Esophagus squamous epithelium (tissue), 5 donors: ENCODE results near the gene SRBD1. TPM values are rescaled to one million over a fixed set of nuclear protein-coding genes. Genes with fewer than 3 reads are reported as not detected.

Experiments used
- DNase-seq: peaks from one replicate; lab custom pipeline; 2025; lab: John Stamatoyannopoulos, UW
- H3K27ac ChIP-seq, 4 donors: fragments of 200-600 bp; sonication (generic); one replicate each; pipeline ENCODE4 v1.5.1; 2016 to 2019; ENCODE audit warnings: mild to moderate bottlenecking in 1 of 4
- H3K27me3 ChIP-seq, 4 donors: fragments of 200-600 bp; sonication (generic); 1 replicate in 3 of 4; 2 replicates in 1 of 4; pipeline versions ENCODE4 v1.5.1 to v1.6.0; 2017 to 2021; ENCODE audit warnings: antibody characterized with exemption in 1 of 4
- H3K36me3 ChIP-seq, 3 donors: fragments of 200-600 bp; sonication (generic); one replicate each; pipeline ENCODE4 v1.5.1; 2016 to 2019
- H3K4me1 ChIP-seq, 3 donors: fragments of 200-600 bp; sonication (generic); one replicate each; pipeline ENCODE4 v1.5.1; 2017 to 2019
- H3K4me3 ChIP-seq, 4 donors: fragments of 200-600 bp; sonication (generic); 1 replicate in 3 of 4; 2 replicates in 1 of 4; pipeline ENCODE4 v1.5.1; 2016 to 2019; ENCODE audit warnings: mild to moderate bottlenecking in 2 of 4, moderate library complexity in 1 of 4
- H3K9me3 ChIP-seq, 3 donors: fragments of 200-600 bp; sonication (generic); one replicate each; pipeline ENCODE4 v1.5.1; 2016 to 2019
- POLR2A ChIP-seq, 4 donors: fragments of 450-650 bp; IDR thresholded peaks; one replicate each; pipeline ENCODE4 v1.6.1; 2017; ENCODE audit warnings: antibody characterized with exemption in 4 of 4, mild to moderate bottlenecking in 4 of 4, moderate library complexity in 3 of 4
- WGBS, 2 donors: methylation state at CpG; one replicate each; pipeline ENCODE4 v1.1.5; 2018; 5-methylcytosine and 5-hydroxymethylcytosine counted together
- intact Hi-C: fragments of 100-400 bp; cut with DNase I; formaldehyde crosslinking; loops from one replicate; pipeline ENCODE4 v1.15.0; 2022
- total RNA-seq, 4 donors: library from RNA; depleted of rRNA; stranded (reverse); fragments of >200 nt; gene quantifications; one replicate each; pipeline ENCODE4 v1.1.0, GENCODE V29; 2016
- TF ChIP-seq, protein P1 (sequence below), 6 experiments: fragments of 450-650 bp in 4 of 6; fragments of 200-600 bp in 2 of 6; sonication (generic) in 2 of 6; IDR thresholded peaks; one replicate each; pipeline ENCODE4 v1.5.1; 2016 to 2019; ENCODE audit warnings: antibody characterized with exemption in 6 of 6, mild to moderate bottlenecking in 4 of 6, moderate library complexity in 4 of 6
- donor health status: DM: yes; HTN: yes; CAD: no.

The SRBD1 gene
- total RNA-seq, 4 donors from 2014 or later = 5.0 to 21.6 (median 13.1) TPM

DNA sequence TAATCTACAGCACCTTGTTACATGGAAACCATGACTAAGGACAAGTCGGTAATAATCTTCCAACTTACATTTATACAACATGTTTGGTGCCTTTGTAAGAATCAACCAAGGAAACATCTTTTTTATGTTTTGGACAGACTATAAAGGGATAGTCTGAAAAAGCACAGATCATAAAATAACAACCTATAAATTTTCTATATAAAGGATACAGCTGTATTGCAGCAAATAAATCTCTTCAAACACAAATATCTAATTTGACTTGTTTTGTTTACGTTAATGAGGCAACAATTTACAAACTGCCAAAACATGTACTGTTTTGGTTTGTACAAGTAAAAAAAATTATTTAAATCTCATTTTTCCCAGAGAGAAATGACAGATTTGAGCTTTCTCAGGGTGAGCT, 92.5 kb downstream of the SRBD1 start:
- H3K36me3 ChIP-seq = no peaks in the 10 kb centered on the region
- intact Hi-C loops = no loop called here
- 78 to 86% methylated on average over 2 of the region's 2 CpGs for WGBS, 2 donors
- H3K27ac ChIP-seq = no peak overlapping the region
- H3K4me1 ChIP-seq = no peaks in the 10 kb centered on the region
- no peaks in the 10 kb centered on the region for H3K9me3 ChIP-seq
- no peaks in the 10 kb centered on the region for H3K27me3 ChIP-seq
- H3K4me3 ChIP-seq = no peak overlapping the region
- no peak for DNase-seq
- TF ChIP-seq, protein P1, sequence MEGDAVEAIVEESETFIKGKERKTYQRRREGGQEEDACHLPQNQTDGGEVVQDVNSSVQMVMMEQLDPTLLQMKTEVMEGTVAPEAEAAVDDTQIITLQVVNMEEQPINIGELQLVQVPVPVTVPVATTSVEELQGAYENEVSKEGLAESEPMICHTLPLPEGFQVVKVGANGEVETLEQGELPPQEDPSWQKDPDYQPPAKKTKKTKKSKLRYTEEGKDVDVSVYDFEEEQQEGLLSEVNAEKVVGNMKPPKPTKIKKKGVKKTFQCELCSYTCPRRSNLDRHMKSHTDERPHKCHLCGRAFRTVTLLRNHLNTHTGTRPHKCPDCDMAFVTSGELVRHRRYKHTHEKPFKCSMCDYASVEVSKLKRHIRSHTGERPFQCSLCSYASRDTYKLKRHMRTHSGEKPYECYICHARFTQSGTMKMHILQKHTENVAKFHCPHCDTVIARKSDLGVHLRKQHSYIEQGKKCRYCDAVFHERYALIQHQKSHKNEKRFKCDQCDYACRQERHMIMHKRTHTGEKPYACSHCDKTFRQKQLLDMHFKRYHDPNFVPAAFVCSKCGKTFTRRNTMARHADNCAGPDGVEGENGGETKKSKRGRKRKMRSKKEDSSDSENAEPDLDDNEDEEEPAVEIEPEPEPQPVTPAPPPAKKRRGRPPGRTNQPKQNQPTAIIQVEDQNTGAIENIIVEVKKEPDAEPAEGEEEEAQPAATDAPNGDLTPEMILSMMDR (IDR thresholded peaks at IDR 0.05) = no peak
- TF ChIP-seq POLR2A (IDR thresholded peaks at IDR 0.05) = no peak

DNA sequence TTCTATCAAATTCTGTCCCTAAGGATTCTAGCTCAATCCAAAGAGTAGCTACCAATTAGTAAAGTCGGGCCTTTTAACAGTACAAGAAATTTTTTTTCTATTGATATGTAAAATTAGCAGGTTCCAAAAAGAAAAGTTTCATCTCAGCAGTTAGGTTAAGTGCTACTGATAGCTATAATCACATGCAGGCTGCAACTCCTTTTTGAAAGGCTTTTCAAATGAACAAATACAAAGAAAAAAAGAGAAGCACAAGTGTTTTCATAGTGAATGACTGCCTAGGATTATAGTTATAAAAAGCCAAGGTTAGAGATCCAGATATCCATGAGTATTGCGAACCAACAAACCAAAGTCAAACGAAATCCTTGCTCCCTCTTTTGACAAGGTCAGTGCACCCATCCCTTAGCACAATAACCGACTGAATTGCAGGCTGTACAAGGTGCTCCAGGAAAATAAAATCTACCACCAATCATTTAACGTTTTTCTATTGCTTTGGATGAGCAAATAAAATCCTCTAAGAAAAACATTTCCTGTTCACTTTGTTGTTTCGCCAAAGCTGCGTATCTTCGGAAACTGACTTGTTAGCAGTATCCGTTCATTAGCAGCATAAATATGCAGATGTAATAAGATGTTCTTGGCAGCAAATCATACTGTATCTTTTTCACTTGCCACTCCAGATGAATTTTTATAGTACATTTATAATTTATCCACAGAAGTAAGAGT, 100.2 kb downstream of the SRBD1 start:
- TF ChIP-seq, protein P1 (IDR thresholded peaks at IDR 0.05) = no peak
- no peak for TF ChIP-seq POLR2A (IDR thresholded peaks at IDR 0.05)
- Histone ChIP-seq H3K4me1 (no peaks in the 10 kb centered on the region), H3K36me3 (no peaks in the 10 kb centered on the region), H3K27ac (no peak overlapping the region), H3K9me3 (no peaks in the 10 kb centered on the region), H3K4me3 (no peak overlapping the region), H3K27me3 (no peaks in the 10 kb centered on the region)
- WGBS, 2 donors = 68% methylated on average over 9 of the region's 9 CpGs
- intact Hi-C loops = no loop called here
- no peak for DNase-seq

DNA sequence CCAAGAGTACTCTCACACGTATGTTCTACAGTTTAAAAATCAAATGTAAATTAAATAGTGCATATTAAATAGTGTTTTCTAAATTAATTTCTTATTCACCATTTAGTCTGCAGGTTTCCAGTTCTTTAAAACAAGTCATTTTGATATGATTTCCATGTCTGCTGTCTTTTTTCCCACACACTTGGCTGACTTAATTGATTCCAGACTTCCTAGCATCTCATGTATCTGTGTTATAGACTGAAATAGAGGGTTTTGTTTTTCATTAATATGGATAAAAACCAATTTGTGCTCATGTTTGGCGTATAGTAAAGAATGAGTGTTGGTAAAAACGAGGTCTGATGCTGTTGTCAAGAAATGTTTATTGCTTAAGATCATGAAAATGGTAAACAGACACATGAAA, 104.3 kb downstream of the SRBD1 start:
- Histone ChIP-seq H3K9me3 (peaks cover 0 to under 1% (median 0%) of the 10 kb centered on the region in 3 donors), H3K27ac (no peak overlapping the region), H3K27me3 (no peaks in the 10 kb centered on the region), H3K36me3 (no peaks in the 10 kb centered on the region), H3K4me1 (no peaks in the 10 kb centered on the region), H3K4me3 (no peak overlapping the region)
- DNase-seq = no peak
- intact Hi-C loops = no loop called here
- 84 to 88% methylated on average over 3 of the region's 3 CpGs for WGBS, 2 donors
- TF ChIP-seq, protein P1 (IDR thresholded peaks at IDR 0.05) = no peak
- no peak for TF ChIP-seq POLR2A (IDR thresholded peaks at IDR 0.05)

DNA sequence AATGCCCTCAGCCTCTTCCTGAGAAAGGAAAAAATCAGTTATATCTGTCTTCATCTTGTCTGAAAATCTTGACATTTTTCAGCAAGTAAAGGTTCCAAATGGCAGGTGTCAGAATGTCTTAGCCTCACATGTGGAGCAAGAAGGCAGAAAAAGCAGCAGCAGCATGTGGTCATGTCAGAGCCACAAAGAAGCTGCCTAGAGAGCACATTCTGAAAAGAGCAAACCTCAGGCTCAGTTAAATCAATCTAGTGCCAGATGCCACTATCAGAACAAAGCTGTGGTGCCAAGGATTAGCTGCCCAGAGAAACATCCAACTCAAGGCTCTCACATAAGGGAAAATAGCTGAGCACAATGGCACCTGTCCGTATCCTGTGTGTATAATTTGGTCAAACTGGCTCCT, 105.9 kb downstream of the SRBD1 start:
- H3K4me1 ChIP-seq = no peaks in the 10 kb centered on the region
- intact Hi-C loops = no loop called here
- H3K36me3 ChIP-seq = no peaks in the 10 kb centered on the region
- 85 to 100% methylated on average over 1 of the region's 1 CpG for WGBS, 2 donors
- no peaks in the 10 kb centered on the region for H3K27me3 ChIP-seq
- TF ChIP-seq, protein P1 (IDR thresholded peaks at IDR 0.05) = no peak
- no peak for TF ChIP-seq POLR2A (IDR thresholded peaks at IDR 0.05)
- DNase-seq = no peak
- H3K27ac ChIP-seq = no peak overlapping the region
- H3K9me3 ChIP-seq = peaks cover 0 to 7% (median 7%) of the 10 kb centered on the region in 3 donors
- no peak overlapping the region for H3K4me3 ChIP-seq

DNA sequence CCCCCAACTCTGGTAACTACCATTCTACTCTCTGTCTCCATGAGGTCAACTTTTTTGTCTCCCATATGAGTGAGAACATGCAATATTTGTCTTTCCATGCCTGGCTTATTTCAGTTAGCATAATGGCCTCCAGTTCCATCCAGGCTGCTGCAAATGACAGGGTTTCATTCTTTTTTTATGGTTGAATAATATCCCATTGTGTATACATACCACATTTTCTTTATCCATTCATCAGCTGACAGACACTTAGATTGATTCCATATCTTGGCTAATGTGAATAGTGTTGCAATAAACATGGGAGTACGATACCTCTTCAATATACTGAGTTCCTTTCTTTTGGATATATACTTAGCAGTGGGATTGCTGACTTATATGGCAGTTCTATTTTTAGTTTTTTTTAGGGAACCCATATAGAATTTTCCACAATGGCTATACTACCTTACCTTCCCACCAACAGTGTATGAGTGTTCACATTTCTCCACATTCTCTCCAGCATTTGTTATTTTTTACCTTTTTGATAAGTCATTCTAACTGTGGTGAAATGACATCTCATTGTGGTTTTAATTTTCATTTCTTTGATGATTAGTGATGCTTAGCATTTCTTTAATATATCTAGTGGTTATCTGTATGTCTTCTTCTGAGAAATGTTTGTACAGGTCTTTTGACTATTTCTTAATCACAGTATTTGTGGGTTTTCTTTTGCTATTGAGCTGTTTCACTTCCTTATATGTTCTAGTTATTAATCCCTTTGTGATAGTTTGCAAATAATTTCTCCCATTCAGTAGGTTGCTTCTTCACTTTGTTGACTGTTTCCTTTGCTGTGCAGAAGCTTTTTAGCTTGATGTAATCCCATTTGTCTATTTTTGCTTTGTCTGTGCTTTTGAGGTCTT, 112.2 kb downstream of the SRBD1 start:
- no peaks in the 10 kb centered on the region for H3K4me1 ChIP-seq
- no peaks in the 10 kb centered on the region for H3K36me3 ChIP-seq
- intact Hi-C loops = loop anchor here (5.0 kb wide), 1 partner anchor 517 kb away; no protein-coding TSS in a partner anchor
- 79 to 90% methylated on average over 1 of the region's 1 CpG for WGBS, 2 donors
- peaks cover 0 to 7% (median 7%) of the 10 kb centered on the region in 3 donors for H3K9me3 ChIP-seq
- no peak for TF ChIP-seq POLR2A (IDR thresholded peaks at IDR 0.05)
- TF ChIP-seq, protein P1 (IDR thresholded peaks at IDR 0.05) = no peak
- no peaks in the 10 kb centered on the region for H3K27me3 ChIP-seq
- DNase-seq = no peak
- H3K4me3 ChIP-seq = no peak overlapping the region
- no peak overlapping the region for H3K27ac ChIP-seq
